RWPE2 (cell line): ENCODE results near the gene SERP2.

Experiments used
- ATAC-seq: fragments of 200-7000 bp; cut with Tn5 transposase; 3 replicates; pipeline ENCODE4 v1.9.1; 2021; ENCODE audit warnings: low read depth
- DNase-seq: peaks from one replicate; pipeline ENCODE4 v3.0.0-alpha.2; 2020; ENCODE audit warnings: low spot score
- H3K27ac ChIP-seq: fragments of 450-650 bp; 2 replicates; pipeline ENCODE4 v1.5.1; 2017; ENCODE audit warnings: mild to moderate bottlenecking; ENCODE audit not compliant: poor library complexity, severe bottlenecking
- H3K27me3 ChIP-seq: fragments of 250-450 bp; sonication (Bioruptor Pico); 2 replicates; pipeline ENCODE4 v1.5.1; 2021; ENCODE audit warnings: mild to moderate bottlenecking, moderate library complexity; ENCODE audit not compliant: insufficient read depth, poor library complexity, severe bottlenecking
- H3K36me3 ChIP-seq: fragments of 250-450 bp; sonication (Bioruptor Pico); 2 replicates; pipeline ENCODE4 v1.5.1; 2020; ENCODE audit warnings: low read depth, mild to moderate bottlenecking, moderate library complexity
- H3K4me1 ChIP-seq: fragments of 250-450 bp; sonication (Bioruptor Pico); 2 replicates; pipeline ENCODE4 v1.5.1; 2021; ENCODE audit warnings: mild to moderate bottlenecking, moderate library complexity; ENCODE audit not compliant: insufficient read depth, poor library complexity, severe bottlenecking
- H3K4me3 ChIP-seq: fragments of 250-450 bp; sonication (Bioruptor Pico); 2 replicates; pipeline ENCODE4 v1.5.1; 2021; ENCODE audit warnings: mild to moderate bottlenecking, moderate library complexity; ENCODE audit not compliant: severe bottlenecking
- H3K9me3 ChIP-seq: fragments of 250-450 bp; sonication (Bioruptor Pico); 2 replicates; pipeline ENCODE4 v1.5.1; 2021; ENCODE audit warnings: mild to moderate bottlenecking, moderate library complexity; ENCODE audit not compliant: severe bottlenecking
- CTCF ChIP-seq: fragments of 450-650 bp; IDR thresholded peaks from one replicate; pipeline ENCODE4 v1.5.1; 2017; ENCODE audit warnings: mild to moderate bottlenecking, moderate library complexity; ENCODE audit not compliant: poor library complexity, severe bottlenecking

The SERP2 gene

GRCh38 chr13:44331912-44332851, 41.4 kb upstream of the SERP2 start:
- TF ChIP-seq CTCF, result no peak
- H3K4me3 ChIP-seq, result no peak overlapping the region
- H3K27ac ChIP-seq, result no peak overlapping the region
- ATAC-seq (no peak; the same call in 2 of the 3 replicates), DNase-seq (no peak)
- no peaks in the 10 kb centered on the region for H3K27me3 ChIP-seq
- H3K36me3 ChIP-seq, result no peaks in the 10 kb centered on the region
- peaks cover 6% of the 10 kb centered on the region for H3K4me1 ChIP-seq
- H3K9me3 ChIP-seq, result no peaks in the 10 kb centered on the region

- Histone ChIP-seq H3K27me3 (no peaks in the 10 kb centered on the region), H3K27ac (no peak overlapping the region), H3K4me1 (peaks cover 6% of the 10 kb centered on the region), H3K9me3 (no peaks in the 10 kb centered on the region), H3K36me3 (no peaks in the 10 kb centered on the region), H3K4me3 (no peak overlapping the region)
- TF ChIP-seq CTCF, result no peak
- DNase-seq (no peak), ATAC-seq (no peak)
Observed at GRCh38 chr13:44333950-44334655, 39.5 kb upstream of the SERP2 start.

- Histone ChIP-seq H3K27me3 (no peaks in the 10 kb centered on the region), H3K9me3 (no peaks in the 10 kb centered on the region), H3K36me3 (no peaks in the 10 kb centered on the region), H3K4me1 (peaks cover 6% of the 10 kb centered on the region), H3K4me3 (no peak overlapping the region), H3K27ac (no peak overlapping the region)
- DNase-seq (no peak), ATAC-seq (no peak)
- TF ChIP-seq CTCF, result no peak
Observed at GRCh38 chr13:44334751-44335150, 38.9 kb upstream of the SERP2 start.

GRCh38 chr13:44336934-44337333, 36.7 kb upstream of the SERP2 start:
- no peak overlapping the region for H3K4me3 ChIP-seq
- no peaks in the 10 kb centered on the region for H3K9me3 ChIP-seq
- H3K27ac ChIP-seq, result no peak overlapping the region
- DNase-seq (no peak), ATAC-seq (no peak)
- H3K36me3 ChIP-seq, result no peaks in the 10 kb centered on the region
- H3K4me1 ChIP-seq, result no peaks in the 10 kb centered on the region
- no peaks in the 10 kb centered on the region for H3K27me3 ChIP-seq
- TF ChIP-seq CTCF, result no peak
